Measurements from ENCODE around the gene ATG9A. TPM values are rescaled to one million over a fixed set of nuclear protein-coding genes. Genes with fewer than 3 reads are reported as not detected.

The ATG9A gene
- total RNA-seq, 1 experiment from 2014 or later, result 60.7 TPM

DNA sequence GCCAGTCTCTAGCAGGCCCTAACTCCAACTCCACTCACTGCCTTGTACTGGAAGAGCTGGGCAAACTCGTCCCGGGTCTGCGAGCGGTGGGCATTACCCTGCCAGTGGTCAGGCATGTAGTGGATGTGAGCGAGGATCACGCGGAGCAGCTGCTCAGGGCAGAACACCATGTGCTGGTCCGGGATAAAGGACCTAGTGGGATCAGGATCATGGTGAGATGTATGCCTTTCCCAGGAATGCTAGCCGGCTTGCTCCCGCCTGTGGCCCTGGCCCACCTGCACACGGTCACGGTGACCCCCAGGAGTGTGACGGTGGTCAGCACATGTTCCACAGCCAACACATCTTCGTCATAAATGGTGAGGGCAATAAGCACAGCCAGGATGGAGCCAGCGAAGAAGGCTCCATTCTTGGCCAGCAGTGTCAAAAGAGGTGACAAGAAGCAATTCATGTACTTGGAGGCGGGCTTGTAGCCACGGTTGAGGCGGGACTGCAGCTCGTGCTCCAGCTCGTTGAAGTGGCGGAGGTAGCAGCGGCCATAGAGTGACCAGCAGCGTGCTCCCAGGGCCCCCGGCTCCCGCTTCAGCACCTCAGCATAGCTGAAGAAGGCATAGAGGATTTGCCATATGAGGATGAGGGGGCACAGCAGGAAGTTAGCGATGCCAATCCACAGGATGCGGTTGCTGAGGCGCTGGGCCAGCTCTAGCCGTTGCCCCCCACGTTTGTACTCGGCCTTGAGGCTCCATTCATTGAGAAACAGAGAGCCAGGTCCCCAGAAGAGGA is 5.4 kb downstream of the ATG9A start:
- DNase-seq (ENCODE audit: low spot score), result no peak

DNA sequence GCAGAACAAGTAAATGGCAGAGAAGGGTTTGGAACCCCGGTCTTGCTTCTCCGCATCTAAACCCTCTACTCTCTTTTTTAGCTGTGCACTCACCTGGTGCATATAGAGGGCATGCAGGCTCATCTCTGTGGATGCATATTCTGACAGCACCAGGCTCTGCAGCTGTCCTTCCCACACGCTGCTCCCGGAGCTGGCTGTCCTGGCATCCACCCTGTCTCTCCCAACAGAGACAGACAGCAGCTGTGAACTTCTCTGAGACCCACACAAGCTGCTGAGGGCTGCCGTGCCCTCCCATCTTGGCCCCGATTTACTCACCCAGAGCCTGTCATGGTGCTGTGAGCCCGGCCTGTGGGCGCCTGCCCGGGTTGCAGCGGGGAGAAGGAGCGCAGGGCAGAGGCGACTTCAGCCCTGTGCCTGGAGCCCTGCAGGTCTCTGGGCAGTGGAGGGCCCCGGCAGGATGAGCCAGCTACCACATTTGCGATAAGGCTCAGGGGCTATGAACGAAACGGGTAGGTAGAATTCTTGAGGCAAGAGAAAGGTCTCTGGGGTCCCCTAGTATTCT is 7.4 kb downstream of the ATG9A start:
- no peak for DNase-seq (ENCODE audit: low spot score)

DNA sequence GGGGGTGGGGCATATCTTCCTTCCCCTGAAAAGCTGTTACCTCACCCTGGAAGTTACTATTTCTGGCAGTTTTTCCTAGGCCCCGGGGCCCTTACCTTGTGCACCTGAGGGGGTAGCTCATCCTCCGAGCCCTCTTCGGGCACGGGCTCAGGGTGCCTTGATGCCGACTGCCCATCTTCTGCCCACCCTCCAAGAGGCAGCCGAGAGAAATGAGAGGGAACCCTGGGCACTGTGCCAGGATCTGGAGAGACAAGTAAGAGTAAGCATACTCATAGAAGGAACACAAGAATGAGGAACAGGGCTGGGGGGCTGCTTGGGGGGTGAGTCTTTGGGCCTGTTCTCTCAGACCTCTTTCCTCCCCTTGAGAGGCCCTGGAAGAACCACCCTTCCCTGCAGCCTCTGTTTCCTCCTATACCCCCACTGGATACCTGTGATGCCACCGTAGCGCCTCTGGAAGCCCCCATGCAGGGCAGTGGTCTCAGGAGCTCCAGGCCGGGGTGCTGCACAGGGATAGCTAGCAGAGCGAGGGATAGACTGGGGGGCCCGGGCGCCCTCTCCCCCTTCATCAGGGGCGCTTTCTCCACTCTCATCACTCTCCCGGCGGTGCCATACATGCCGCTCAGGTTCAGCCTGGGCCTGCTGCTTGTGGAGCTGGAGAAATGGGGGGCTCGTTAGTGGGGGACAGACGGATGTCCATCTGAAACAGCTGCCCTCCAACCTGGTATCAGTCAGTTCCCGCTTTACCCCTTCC is 8.6 kb downstream of the ATG9A start:
- no peak for DNase-seq (ENCODE audit: low spot score)

DNA sequence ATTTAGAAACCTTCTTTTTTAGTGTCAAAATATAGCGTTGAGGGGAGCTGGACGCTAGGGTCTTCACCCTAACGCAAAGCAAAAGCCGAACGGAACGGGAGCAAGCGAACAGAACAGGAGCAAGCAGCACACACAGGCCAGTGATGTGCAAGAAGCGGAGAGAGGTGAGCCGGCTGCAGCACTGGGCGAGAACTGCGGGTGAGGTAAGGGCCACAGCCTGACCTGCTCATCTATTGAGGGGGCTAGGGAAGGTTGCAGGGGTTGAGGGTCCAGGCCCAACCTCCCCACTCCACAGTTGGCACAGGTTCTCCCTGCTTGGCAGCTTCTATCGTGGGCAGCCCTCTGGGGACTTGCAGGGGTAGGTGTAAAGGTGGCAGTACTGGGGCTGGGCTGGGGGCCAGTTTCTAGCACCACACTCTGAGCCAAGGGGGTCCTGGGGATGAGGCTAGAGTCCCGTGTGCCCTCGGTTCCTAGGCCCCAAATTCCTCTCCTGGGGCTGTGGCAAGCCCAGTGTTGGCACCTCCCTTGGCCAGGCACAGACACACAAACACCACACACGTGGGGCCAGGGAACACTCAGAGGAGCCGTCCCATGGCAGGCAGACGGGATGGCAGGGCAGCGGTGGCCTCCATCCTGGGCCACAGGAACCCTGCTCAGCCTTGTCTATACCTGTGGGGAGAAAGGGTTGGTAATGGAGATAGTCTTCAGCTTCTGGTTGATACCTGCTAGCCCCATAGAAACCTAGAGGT is 9.5 kb downstream of the ATG9A start:
- DNase-seq (ENCODE audit: low spot score), result no peak

DNA sequence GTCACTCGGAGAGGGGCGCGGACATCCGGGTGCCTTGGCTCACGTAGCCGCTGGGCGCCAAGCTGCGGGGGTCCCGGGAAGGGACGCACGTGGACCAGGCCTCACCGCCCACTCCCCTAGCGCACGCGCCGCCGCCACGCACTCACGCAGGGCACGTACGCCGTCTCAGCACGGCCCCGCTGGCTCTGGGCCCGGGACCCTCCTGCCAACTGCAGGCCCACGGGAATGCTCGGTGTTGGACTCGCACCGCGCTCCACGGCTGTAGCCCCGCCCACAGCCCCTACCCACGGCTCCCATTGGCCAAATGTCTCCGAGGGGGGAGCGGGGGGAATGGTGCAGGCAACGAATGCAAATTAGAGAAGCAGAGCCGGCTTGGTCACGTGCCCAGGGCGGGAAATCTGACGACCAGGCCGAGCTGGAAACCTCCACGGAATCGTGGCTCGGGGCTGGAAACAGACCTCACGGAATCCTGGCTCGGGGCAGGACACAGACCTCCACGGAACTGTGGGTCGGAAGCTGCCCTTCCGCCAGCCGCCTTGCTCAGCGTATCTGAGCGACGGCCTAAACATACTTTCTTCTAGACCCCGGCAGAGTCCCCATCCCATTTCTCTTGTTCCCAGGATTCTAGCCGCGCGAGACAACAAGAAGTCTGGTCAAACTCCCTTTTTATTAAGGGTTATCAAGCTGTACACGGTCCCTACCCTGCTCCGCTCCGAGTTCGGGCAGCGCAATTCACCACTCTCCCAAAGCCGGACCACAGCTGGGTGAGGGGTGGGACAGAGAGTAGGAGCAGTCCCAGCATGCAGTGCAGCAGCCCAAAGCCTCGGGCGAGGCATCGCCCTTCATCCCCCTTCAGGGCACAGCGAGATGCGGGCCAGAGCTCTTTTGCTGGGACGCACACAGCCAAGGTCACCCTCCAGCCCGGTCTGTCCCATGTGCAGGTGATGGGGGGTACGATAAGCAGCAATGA is 10.4 kb downstream of the ATG9A start, which contains the start of gene ABCB6:
TSS of gene ABCB6 (minus strand) at position 227 of the 970 bp plus-strand sequence. CDS start 285 bp downstream, outside the sequence.
- DNase-seq (ENCODE audit: low spot score), result peak; percentile 84

DNA sequence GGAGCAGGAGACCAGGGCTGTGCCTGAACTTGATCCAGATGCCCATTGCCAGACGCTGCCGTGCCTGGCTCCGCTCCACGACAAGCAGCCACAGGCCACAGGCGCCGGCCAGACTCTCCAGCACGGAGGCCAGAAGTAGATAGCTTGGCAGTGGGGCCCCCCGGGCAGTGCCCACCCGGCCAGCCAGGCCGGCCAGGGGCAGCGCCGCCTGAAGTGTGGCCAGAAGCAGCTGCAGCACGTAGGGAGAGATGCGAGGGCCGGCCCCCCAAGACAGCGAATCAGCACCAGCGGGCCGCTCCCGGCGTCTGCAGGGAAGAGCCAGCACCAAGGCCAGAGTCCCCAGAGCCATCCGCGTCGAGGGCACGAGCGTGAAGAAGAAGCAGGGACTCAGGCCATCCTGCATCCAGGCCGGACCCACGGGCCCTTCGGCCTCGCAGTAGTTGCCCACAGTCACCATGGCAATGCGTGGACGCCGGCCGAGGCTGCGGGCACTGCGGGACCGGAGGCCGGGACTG is 11.2 kb downstream of the ATG9A start:
- peak; percentile 64 for DNase-seq (ENCODE audit: low spot score)

DNA sequence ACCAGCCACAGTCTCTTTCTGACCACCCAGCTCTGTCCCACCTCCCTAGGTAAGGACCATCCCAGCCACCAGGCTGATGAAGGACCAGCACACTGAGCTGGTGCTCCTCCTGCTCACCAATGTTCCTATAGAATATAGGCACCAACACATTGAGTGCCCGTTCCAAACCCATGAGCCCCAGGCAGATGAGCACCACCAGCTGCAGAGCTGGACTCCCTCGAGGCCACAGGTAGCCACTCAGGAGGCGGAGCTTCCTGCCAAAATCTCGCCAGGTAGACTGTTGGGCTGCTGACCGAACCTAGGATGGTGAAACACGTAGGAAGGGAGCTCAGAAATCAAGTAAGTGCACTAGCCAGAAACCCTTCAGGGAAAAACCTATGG is 12.9 kb downstream of the ATG9A start:
- DNase-seq (ENCODE audit: low spot score), result no peak

DNA sequence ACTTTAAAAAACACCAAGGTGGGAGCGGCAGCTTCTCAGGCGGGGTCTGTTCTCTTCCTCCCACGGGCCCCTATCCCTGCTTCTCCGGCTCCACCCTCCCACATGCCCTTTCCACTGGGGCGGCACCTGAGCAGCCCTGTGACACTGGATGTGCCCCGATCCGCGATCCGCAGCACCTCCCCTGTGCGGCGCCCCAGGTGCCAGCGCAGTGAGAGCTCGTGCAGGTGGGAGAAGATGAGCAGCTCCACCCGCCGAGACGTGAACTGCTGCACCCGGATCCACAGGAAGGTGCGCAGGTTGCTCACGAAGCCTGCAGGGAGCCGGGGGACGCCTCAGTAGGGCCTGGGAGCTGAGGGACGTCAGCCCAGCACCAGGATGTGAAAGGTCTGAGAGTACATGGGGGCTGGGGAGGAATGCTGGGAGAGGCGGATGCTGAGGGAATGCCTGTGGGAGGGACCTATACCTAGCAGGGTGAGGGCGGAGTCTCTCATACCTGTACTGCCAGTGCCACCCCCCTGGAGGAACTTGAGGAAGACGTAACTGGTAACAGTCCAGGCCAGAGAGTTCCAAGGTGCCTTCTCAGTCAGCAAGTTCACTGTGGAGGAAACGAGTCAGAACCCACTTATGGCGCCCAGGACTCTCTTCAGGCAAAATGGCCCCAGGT is 13.4 kb downstream of the ATG9A start:
- DNase-seq (ENCODE audit: low spot score), result no peak

DNA sequence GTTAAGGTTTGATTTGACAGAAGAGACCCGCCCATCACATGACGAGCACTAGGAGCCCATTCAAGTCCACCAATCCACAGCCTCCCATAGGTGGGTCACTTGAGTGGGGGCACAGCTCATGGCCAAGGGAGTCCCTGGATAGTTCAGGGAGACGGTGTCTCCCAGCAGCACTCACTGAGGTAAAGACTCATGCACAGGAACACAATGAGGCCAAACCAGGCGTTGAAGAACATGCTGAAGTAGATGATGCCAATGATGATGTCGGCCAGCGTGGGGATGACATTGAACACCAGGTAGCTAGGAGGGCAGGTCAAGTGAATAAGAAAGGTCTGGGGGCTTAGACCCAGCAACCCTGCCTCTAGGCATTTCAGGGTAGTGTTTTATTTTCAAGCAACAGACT is 14.7 kb downstream of the ATG9A start:
- no peak for DNase-seq (ENCODE audit: low spot score)

DNA sequence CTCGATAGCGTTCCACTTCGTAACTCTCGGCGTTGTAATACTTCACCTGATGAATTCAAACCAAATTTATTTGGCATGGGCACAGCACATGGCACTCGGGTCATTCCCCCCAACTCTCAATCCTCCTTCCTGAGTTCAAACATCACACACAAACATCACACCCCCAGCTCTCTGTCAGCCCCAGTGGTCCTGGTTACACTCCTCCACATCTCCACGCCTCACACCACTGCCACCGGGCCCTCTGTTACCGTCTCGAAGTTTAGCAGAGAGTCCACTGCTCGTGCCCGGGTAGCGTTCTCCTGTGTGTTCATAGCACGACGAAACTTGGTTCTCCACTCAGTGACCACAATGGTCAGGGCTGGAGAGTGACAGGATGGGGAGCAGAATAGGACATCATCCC is 15.3 kb downstream of the ATG9A start:
- no peak for DNase-seq (ENCODE audit: low spot score)

DNA sequence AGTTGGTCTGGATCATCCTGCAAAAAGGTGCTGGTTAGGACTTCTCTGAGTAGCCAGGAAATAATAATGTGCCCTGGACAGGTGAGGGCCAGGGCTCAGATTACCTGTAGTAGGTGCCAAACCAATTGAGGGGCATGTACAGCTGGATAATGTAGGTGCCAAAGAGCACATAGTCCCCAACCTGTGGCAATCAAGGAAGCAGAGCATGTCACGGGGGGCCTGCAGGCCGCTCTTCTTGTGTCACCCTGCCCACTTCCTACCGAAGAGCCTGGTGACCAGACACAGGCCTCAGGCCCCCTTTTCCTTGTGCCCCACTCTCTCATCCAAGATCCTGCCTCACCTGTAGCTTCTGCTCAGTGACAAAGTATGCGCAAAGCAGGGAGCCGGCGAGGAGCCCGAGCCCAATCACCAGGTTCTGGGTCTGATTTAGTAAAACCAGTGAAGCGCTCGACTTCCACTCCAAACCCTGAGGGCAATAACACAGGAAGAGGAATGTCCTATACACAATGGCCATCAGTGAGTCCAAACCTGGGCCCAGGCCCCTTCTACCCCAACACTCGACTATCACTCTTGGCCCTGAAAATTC is 15.9 kb downstream of the ATG9A start:
- no peak for DNase-seq (ENCODE audit: low spot score)

DNA sequence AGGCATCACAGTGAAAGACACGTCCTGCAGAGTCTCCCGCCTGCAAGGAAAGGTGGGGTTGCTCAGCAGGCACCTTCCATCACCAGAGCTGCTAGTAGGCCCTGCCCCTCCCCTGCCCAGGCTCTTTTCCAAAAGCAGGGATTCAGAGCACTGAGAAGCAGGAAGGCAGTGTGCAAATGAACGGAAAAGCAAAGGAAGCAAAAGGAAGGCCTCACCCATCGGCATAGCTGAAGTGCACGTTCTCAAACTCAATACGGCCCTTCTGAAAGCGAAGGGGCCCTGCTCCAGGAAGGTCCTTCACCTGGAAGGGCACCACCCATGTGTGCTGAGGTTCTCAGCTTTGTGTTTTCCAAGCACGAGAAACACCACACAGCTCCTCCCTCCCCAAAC is 16.4 kb downstream of the ATG9A start:
- no peak for DNase-seq (ENCODE audit: low spot score)

DNA sequence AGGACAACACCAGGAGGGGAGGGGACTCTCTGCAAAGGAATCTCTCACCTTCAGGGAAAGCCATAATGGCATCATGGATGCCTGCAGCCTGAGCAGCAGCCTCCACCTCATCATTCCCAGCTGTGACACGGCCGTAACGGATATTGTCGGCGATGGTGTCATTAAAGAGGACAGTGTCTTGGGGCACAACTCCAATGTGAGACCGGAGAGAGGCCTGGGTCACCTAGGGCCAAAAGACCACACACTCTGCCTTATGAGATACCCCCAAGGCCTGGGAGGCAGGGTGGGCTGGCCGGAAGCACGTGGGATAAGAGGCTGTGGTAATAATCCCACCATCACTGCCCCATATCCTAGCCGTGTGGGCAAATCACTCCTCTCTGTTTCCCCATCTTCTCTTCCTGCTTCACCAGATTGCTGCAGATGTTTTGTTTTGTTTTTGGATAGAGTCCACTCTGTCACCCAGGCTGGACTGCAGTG is 18.5 kb downstream of the ATG9A start:
- no peak for DNase-seq (ENCODE audit: low spot score)

DNA sequence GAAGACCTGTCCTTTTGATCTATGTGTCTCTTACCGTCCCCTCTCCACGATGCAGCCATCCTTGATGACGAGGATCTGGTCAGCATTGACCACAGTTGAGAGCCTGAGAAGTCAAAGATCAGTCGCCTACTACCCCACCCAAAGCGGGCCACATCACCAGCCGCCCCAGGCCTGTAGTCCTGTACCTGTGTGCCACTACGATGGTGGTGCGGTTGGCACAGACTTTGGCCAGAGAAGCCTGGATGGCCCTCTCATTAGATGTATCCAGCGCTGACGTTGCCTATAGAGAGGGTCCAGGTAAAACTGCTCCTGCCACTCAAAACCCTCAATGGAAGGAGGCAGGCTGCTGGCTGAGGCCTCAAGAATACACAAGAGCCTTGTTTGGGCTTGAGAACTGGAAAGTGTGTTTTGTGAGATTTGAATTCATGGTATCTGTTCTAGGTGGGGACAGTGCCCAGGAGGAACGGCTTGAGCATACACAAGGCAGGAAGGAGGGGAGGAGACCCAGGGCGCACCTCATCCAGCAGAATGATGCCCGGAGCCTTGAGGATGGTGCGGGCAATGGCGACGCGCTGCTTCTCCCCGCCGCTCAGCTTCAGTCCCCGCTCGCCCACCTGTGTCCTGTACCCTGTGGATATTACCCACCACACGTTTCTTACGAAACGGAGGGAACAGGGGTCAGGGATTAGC is 19.1 kb downstream of the ATG9A start:
- no peak for DNase-seq (ENCODE audit: low spot score)

DNA sequence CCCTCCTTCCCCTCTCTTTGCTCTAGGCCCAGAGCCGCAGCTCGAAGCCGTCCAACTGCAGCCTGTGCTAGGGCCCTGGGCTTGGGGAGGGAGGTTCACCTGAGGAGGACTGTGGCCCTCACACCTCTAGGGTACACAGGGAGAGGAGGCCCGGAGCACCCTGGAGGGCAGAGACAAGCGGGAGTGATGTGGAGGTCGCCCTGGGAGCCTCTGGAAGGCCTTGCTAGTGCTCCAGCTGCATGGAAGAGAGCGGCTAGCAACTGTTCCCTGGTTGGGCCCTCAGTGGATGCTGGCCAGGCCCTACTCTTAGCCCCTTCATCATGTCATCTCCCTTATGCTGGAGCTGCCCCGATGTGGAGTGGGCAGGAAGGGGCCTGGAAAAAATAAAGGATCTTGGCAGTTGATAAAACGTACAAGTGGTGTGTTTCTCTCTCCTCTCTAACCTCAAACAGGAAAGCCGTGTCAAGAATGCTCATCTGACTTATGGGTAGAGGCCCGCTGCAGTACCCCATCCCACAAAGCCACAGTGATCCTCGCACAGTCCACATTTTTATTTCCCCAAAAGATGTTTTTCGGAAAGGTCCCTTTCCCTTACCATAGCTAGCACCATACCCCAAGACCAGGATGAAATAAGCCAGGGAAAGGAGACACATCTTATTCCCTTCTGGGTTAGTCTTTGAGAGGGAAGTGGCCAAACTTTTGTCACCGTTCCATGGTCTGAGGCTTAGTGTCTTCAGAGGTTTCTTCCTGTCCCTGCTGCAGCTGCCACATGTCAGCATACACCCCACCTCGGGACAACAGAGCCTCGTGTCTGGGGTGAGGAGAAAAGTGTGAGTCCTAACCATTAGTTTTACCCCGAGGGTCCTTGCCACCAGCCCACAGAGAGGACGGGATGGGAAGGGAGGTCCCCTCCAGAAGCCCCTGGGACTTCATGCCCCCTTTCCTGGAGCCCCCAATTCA is 19.9 kb downstream of the ATG9A start:
- DNase-seq (ENCODE audit: low spot score), result no peak

DNA sequence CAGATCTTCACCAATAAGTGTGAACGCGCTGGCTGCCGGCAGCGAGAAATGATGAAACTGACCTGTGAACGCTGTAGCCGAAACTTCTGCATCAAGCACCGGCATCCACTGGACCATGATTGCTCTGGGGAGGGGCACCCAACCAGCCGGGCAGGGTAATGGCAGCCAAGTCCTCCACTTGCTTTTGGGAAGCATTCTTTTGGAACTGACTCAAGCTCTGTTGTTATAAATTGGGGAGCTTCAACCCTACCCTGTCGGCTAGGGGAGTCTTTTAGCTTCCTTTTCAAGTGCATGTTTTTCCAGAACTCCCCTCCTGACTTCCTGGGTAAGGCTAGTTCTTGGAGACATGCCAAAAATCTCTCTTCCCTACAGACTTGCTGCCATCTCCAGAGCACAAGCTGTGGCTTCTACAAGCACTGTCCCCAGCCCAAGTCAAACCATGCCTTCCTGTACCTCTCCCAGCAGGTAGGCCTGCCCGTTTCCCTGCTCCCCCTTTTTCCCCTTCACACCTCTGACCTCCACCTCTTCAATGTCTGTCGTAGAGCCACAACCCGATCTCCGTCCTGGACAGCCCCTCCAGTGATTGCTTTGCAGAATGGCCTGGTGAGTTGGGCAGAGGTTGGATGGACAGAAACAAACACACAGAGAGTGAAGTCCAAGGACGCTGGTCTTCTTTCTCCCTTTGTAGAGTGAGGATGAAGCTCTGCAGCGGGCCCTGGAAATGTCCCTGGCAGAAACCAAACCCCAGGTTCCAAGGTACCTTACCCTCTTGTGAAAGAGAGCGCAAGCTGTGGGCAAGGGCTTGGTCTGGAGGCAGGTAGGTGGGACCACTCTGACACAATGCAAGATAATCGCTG is 21.3 kb downstream of the ATG9A start:
- DNase-seq (ENCODE audit: low spot score), result peak; percentile 54
